ENCODE data around the gene TMC1.

DNA sequence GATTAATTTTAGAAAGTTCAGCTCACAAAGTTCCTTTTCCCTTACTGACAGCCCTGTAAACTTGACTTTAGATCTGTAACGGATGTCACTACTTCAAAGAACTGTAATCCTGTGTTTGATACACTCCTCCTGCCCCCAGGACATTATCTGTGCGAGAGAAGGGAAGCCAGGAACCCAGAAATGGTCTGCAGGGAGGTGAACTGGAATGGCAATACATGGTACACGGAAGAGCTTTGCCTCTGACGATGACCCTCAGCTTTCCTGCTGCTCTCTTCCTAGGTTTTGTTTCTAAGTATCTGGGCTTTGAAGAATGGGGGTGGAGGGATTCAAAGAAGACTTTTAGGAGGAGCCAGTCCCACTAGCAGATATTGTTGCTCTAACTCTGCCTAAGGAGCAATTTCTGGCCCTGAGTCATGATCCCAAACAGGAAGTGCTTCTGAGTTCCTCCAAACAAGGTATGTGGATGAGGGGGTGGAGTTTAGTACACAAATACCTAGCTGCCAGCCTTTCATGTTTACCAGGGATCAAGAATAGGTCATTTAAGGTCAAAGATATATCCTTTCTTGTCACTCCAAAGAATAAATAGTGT is 43.4 kb upstream of the TMC1 start:
- TF ChIP-seq, protein P1, sequence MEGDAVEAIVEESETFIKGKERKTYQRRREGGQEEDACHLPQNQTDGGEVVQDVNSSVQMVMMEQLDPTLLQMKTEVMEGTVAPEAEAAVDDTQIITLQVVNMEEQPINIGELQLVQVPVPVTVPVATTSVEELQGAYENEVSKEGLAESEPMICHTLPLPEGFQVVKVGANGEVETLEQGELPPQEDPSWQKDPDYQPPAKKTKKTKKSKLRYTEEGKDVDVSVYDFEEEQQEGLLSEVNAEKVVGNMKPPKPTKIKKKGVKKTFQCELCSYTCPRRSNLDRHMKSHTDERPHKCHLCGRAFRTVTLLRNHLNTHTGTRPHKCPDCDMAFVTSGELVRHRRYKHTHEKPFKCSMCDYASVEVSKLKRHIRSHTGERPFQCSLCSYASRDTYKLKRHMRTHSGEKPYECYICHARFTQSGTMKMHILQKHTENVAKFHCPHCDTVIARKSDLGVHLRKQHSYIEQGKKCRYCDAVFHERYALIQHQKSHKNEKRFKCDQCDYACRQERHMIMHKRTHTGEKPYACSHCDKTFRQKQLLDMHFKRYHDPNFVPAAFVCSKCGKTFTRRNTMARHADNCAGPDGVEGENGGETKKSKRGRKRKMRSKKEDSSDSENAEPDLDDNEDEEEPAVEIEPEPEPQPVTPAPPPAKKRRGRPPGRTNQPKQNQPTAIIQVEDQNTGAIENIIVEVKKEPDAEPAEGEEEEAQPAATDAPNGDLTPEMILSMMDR (IDR thresholded peaks at IDR 0.05) = no peak
- TF ChIP-seq POLR2A (IDR thresholded peaks at IDR 0.05) (no peak), EP300 (IDR thresholded peaks at IDR 0.05) (no peak)

All from ovary (tissue), 3 donors.